ENCODE data around the gene FITM1.

Gene FITM1

DNA sequence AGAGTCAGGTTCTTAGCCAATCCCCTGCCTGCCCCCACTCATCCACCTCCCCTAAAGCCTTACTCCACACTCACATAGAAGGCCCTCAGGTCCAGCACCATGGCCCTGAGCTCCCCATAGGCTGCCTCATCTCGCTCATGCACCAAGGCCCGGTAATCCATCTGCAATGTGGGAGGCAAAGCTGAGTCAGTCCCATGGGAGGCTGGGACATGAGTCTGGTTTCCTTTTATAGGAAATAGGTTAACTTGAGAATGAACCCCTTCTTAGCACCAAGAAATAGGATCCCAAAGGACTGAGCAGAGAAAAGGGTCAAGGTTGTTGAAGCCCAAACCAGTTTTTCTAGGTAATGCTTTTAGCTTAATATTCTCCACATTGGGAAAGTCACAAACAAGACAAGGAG, 13.1 kb downstream of the FITM1 start:
- no peak for DNase-seq

DNA sequence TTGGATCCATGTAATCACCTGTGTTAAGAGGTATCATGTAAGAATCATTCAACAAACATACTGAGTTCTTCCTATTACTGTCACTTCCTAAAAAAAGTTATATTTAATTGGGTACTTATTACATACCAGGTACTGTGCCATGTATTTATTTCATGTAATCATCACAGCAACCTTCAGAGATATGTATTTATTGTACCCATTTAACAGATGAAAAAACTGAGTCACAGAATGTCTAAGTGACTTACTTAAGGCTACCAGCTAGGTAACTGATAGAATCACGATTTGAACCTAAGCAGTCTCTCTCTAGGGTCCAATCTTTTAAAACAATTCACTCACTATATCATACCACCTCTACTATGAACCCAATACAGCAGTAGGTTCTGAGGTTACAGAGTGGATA, 14.0 kb downstream of the FITM1 start:
- no peak for DNase-seq

DNA sequence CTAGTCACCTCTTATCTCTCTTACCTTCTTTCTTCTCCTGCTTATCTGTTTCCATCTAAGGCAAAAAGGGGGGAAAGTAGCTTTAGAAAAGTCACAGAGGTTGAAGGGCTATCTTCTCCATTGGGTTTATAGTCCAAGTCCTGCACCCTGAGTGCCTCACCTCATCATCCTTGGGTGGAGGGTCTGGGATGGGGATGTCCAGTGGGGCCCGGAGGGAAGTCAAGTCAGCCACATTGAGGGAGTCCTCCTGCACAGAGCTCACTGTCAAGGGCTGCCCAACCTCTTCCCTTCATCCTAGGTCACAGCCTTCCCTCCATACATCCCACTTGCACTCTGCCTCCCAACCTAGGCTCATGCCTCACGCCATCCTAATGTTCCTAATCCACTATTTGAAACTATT, 14.8 kb downstream of the FITM1 start:
- no peak for DNase-seq

DNA sequence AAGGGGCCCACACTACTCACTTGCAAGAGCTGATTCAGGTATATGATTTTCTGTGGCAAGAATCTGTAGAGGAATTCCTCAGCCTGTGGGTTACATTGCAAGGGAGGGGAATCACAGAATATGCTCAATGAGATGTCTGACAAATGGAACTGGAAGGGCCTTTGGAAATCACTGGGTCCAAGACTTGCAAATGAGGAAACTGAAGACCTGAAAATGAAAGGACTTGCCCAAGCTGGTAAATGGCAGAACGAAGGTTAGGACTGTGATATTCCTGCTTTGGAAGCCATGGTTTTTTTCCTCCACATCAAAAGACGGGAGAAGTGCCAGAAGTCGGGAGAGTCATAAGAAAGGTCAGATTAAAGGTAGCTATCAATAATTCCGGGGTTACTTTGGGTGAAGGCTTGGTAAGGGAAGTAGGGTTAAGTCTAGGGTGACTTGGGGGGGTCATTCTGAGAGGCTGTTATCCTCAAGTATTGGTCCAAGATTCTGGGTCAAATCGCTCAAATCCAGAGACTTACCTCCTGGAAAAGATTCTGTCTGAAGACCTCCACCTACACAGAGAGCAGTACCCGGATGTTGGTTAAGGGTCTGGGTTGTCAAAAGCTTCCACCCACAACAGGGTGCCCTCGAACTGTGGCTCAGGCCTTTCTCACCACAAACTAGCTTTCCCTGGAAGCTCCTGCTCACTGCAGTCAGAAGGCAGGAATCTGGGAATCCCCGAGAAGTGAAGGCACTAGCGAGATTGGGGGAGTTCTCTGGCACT, 15.4 kb downstream of the FITM1 start:
- no peak for DNase-seq

DNA sequence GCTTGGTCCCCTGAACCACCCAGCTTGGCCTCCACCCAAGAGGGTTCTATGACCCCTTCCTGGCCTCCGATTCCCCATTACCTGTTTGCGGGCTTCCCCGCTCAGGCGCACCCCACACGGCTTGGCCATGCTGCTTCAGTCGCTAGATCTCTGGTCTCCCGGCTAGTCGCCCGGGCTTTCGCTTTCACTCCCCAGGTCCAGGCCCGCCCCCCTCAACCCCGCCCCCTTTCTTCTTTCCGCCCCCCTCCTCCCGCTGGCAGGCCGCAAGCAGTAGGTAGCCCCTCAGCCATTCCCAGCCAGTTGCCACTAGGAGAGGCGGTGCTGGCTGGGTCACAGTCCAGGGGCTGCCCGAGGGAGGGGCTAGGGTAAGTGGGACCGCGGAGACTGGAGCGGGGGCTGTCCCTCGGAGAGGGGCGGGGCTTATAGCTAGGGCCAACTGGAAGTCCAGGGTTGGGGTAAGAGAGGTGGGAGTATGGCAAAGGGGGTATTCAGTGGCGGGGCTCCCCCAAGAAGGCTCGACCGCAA, 16.1 kb downstream of the FITM1 start, which contains the start of gene PSME2:
Gene PSME2, minus strand, starts transcription at position 158 of the 525 bp plus-strand sequence. Its CDS starts 29 bp downstream, at position 129.
- peak; percentile 95 for DNase-seq

DNA sequence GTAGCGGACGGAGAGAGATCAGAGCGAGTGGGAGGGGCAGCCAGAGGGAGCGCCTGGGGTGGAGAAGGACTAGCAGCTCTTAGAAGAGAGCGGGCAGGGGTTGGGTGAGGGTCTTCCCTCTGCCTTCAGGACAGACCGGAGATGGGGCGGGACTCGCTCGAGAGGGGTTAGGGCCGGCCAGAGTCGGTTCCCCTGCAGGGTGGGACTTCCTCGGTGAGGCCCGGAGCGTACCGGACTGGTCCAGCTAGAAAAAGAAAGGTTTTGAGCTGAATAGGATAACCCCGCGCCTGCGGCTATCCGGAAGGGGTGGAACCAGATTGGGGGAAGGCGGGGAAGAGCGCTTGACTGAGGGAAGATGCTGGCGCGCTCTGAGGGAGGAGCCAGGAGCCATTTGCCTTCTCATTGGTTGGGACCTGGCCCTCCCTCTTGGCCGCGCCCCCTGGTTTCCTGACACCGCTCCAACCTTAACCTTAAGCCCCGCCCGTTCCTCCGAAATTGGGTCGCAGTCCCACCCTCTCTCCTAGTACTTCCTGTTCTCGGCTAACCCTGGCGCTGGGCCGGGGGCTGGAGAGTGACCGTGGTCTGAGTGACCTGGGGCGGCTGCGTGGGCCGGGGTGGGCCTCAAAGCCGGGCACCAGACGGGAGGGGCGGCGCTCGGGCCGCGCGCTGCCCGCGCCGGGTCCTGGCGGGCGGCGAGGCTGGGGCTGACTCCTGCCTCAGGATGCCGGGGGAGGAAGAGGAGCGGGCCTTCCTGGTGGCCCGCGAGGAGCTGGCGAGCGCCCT, 16.7 kb downstream of the FITM1 start, which contains the start of gene RNF31:
Gene RNF31, plus strand, starts transcription at position 521 of the 783 bp plus-strand sequence. Its CDS starts 201 bp downstream, at position 722.
- peak; percentile 95 for DNase-seq

DNA sequence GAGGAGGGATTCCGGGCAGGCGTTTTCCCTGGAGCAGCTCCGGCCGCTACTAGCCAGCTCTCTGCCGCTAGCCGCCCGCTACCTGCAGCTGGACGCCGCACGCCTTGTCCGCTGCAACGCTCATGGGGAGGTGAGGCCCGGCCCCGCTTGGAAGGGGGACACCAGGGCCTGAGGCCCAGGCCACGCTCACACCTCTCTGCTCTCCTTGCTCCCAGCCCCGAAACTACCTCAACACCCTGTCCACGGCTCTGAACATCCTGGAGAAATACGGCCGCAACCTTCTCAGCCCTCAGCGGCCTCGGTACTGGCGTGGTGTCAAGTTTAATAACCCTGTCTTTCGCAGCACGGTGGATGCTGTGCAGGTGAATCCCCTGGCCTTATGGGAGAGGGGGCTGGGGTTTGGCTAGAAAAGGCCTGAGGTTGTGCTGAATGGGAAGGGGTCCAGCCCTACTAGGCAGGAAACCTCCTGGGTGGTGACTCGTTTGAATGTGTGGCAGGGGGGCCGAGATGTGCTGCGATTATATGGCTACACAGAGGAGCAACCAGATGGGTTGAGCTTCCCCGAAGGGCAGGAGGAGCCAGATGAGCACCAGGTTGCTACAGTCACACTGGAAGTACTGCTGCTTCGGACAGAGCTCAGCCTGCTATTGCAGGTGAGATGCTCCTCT, 17.4 kb downstream of the FITM1 start:
- no peak for DNase-seq

DNA sequence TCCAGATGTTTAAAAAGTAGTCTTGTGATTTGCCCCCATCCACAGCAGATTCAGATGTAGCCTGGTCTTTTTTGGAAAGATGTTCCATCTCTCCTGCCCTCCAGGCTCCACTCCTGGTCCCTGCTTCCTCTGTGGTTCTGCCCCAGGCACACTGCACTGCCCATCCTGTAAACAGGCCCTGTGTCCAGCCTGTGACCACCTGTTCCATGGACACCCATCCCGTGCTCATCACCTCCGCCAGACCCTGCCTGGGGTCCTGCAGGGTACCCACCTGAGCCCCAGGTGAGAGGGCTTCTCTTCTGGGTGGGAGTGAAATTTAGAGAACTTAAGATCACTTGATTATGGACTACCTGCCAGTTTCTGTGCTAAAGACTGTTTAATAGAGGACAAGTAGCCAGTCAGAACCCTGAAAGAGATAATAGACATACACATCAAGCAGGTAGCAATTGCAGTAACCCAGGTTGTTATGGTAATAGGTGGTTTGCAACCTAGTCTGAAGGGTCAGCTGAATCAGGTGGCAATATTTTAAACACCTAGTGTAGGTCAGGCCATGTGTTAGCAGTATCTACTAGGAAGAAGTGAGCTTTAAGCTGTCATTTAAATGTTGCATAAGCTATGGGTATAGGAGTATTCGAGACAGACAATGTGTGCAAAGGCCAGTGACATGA, 19.0 kb downstream of the FITM1 start:
- no peak for DNase-seq

DNA sequence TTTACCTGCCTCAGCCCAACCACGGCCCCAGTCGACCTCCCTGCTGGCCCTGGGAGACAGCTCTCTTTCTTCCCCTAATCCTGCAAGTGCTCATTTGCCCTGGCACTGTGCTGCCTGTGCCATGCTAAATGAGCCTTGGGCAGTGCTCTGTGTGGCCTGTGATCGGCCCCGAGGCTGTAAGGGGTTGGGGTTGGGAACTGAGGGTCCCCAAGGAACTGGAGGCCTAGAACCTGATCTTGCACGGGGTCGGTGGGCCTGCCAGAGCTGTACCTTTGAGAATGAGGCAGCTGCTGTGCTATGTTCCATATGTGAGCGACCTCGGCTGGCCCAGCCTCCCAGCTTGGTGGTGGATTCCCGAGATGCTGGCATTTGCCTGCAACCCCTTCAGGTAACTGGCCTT, 19.6 kb downstream of the FITM1 start:
- no peak for DNase-seq

DNA sequence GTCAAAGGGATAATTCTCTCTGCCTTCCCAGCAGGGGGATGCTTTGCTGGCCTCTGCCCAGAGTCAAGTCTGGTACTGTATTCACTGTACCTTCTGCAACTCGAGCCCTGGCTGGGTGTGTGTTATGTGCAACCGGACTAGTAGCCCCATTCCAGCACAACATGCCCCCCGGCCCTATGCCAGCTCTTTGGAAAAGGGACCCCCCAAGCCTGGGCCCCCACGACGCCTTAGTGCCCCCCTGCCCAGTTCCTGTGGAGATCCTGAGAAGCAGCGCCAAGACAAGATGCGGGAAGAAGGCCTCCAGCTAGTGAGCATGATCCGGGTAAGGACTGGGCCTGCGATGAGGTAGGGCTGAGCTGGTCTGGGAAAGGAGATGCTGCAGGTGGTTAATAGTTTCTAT, 20.1 kb downstream of the FITM1 start:
- no peak for DNase-seq

DNA sequence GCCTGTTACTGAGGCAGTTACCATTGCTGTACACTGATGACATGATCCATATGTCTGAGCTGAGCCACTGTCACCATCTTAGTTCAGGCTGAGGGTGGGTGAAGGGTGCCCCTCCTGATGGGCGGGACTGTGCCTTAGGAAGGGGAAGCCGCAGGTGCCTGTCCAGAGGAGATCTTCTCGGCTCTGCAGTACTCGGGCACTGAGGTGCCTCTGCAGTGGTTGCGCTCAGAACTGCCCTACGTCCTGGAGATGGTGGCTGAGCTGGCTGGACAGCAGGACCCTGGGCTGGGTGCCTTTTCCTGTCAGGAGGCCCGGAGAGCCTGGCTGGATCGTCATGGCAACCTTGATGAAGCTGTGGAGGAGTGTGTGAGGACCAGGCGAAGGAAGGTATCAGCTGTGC, 20.5 kb downstream of the FITM1 start:
- DNase-seq: no peak

DNA sequence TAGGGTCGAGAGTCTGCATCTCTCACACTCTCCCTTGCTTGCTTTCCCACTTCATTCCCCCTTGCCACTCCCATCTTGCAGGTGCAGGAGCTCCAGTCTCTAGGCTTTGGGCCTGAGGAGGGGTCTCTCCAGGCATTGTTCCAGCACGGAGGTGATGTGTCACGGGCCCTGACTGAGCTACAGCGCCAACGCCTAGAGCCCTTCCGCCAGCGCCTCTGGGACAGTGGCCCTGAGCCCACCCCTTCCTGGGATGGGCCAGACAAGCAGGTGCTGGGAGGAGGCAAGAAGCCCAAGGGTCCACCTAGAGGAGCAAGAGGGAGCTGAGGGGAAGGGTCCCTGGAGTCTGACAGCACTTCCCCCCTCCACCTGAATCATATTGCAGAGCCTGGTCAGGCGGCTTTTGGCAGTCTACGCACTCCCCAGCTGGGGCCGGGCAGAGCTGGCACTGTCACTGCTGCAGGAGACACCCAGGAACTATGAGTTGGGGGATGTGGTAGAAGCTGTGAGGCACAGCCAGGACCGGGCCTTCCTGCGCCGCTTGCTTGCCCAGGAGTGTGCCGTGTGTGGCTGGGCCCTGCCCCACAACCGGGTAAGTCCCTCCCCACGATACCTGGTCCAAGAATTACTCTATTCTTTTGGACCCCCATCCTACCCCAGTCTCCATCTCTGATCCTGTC, 21.1 kb downstream of the FITM1 start:
- no peak for DNase-seq

DNA sequence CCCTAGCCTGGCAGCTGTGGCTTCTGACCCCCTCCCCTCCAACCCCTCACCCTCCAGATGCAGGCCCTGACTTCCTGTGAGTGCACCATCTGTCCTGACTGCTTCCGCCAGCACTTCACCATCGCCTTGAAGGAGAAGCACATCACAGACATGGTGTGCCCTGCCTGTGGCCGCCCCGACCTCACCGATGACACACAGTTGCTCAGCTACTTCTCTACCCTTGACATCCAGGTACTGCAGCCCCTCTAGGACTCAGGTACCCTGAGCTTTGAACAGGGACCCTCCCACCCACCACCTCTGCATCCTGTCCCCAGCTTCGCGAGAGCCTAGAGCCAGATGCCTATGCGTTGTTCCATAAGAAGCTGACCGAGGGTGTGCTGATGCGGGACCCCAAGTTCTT, 24.6 kb downstream of the FITM1 start:
- DNase-seq: no peak

DNA sequence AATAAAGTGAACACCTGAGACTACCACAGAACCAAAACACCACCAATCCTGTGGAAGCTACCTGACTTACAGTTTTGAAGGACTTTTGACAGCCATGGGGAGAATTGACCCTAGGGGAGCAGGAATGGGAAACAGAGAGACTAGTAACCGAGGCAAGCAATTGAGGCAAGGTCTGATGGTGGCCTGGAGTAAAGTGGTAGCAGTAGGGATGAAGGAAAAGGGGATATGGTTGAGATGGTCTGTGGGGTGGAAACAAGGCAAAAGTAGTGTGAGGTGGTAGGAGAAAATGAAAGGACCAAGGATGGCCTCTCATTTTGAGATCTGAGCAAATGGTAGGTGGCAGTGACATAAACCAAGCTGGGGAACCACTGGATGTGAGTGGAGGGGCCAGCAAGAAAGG, 26.4 kb downstream of the FITM1 start:
- no peak for DNase-seq

DNA sequence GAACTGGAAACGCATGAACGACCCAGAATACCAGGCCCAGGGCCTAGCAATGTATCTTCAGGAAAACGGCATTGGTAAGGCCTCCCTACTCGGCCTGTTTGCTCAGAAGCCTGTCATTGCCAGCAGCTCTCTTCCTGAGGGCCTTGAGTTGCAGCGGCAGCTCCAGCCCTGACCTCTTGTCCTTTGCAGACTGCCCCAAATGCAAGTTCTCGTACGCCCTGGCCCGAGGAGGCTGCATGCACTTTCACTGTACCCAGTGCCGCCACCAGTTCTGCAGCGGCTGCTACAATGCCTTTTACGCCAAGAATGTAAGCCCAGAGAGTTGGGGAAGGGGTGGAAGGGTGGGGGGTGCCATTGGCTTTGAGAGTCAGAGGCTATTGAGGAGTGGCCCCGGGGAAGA, 26.9 kb downstream of the FITM1 start:
- no peak for DNase-seq

DNA sequence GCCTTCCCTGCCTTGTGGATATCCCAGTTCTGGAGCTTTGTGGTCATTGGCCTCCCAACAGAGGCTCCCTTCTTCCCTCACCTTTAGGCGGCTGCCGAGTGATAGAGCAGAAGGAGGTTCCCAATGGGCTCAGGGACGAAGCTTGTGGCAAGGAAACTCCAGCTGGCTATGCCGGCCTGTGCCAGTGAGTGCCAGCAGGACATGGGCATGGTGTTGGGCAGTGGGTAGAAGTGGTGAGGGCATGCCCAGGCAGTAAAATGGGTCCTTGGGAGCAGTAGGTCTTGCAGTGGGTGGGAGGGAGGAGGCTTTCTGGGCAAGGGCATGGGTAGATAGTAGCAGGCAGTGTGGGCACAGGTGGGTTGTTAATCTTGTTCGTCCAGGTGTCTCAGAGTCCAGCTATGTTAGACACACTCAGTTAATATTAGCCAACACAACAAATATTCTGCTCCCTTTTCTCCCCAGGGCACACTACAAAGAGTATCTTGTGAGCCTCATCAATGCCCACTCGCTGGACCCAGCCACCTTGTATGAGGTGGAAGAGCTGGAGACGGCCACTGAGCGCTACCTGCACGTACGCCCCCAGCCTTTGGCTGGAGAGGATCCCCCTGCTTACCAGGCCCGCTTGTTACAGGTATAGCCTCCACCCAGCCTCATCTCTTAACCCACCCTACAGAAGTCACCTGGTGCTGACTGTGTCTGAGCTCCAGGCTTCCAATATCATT, 29.5 kb downstream of the FITM1 start:
- DNase-seq: no peak

DNA sequence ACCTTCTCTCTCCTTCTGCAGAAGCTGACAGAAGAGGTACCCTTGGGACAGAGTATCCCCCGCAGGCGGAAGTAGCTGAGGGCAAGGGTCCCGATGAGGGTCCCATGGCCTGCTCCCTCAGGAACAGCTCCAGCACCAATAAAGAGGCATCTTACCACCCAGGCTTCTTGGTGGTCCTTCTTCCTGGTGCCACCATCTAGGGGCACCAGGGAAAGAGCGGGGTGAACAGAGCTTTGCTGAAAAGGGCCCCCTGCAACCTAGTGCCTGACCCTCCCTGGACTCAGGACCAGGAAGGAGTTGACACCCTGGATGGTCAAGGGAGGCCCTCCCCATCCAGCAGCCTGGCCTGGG, 30.0 kb downstream of the FITM1 start:
- no peak for DNase-seq

DNA sequence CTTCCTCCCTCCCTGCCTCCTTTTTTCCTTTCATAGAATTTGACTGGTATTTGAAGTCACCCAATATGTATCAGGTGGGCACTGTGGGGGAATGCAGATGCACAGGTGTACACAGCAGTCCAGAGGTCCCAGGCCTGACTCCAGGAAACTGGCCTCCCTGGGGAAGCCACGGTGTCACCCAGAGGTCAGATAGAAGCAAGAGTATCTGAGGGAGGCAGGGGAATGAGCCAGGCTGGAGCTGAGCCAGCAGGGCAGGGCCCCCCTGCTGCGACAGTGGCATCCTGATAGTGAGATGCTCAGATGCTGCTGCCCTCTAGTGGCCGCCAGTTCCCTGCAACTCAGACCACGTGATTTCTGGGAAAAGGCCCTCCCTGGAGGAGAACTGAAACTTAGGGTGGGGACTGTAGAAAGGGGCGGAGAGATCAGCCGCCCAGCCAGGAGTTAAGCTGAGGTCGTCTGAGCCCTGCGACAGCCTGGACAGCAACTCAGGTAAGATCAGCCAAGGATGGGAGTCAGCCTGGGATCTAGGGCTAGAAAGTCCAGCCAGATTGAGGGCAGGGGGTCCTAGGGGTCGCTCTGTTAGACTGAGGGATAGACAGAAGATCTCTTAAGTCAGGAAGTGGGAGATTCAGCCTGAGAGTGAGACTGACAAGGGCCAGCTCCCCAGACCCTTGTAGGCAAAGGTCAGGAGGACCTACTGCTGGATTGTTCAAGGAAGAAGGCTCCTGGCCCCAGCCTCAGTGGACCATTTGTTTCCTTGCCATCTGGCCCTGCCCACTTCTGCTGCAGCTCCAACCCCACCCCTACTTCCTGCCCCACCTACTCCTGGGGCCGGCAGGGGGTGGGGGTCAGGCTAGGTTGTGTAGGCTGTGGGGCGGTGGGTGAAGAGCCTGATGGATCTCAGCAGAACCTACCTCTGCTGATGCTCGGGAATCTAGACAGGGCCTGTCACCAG, 30.7 kb downstream of the FITM1 start, which contains the start of gene IRF9:
Gene IRF9, plus strand, starts transcription at position 416 of the 955 bp plus-strand sequence. CDS start 880 bp downstream, outside the sequence.
- peak; percentile 100 for DNase-seq

DNA sequence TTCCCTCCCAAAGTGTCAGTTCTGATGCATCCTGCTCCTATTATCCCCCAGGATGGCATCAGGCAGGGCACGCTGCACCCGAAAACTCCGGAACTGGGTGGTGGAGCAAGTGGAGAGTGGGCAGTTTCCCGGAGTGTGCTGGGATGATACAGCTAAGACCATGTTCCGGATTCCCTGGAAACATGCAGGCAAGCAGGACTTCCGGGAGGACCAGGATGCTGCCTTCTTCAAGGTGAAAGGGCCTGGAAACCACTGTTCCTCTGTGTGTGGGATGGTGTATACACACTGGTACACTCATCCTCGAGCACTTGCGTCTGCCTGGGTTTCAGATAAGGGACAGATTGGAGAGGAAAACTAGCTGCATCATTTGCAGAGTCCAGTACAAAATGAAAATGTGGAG, 31.6 kb downstream of the FITM1 start:
- no peak for DNase-seq

DNA sequence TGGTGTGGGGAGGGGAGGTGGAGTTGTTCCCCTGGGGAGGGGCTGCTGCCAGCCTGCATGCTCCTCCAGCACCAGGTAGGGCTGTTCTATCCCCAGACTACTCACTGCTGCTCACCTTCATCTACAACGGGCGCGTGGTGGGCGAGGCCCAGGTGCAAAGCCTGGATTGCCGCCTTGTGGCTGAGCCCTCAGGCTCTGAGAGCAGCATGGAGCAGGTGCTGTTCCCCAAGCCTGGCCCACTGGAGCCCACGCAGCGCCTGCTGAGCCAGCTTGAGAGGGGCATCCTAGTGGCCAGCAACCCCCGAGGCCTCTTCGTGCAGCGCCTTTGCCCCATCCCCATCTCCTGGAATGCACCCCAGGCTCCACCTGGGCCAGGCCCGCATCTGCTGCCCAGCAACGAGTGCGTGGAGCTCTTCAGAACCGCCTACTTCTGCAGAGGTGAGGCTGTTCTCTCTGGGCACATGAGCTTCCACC, 34.1 kb downstream of the FITM1 start:
- no peak for DNase-seq
